Measurements from ENCODE around the gene NBAS. TPM values are rescaled to one million over a fixed set of nuclear protein-coding genes. Genes with fewer than 3 reads are reported as not detected.

The NBAS gene
- total RNA-seq, 1 donor from 2014 or later = 29.7 TPM

GRCh38 chr2:15315411-15315810, 245.7 kb downstream of the NBAS start:
- TF ChIP-seq POLR2A (IDR thresholded peaks at IDR 0.05) (no peak), POLR2AphosphoS5 (IDR thresholded peaks at IDR 0.05; ENCODE audit: insufficient read depth in 1 of 2, low read depth in 1 of 2) (no peak), CTCF (IDR thresholded peaks at IDR 0.05) (no peak)
- no peak overlapping the region for H3K4me3 ChIP-seq
- peaks cover 0 to 4% of the 10 kb centered on the region in 2 donors for H3K36me3 ChIP-seq
- no peak for DNase-seq (ENCODE audit: extremely low spot score in 2 of 2)
- H3K27ac ChIP-seq = no peak overlapping the region
- no peaks in the 10 kb centered on the region for H3K27me3 ChIP-seq
- intact Hi-C loops (cut with DNase I) = no loop called here
- no peaks in the 10 kb centered on the region for H3K4me1 ChIP-seq
- H3K9me3 ChIP-seq = no peaks in the 10 kb centered on the region

DNA sequence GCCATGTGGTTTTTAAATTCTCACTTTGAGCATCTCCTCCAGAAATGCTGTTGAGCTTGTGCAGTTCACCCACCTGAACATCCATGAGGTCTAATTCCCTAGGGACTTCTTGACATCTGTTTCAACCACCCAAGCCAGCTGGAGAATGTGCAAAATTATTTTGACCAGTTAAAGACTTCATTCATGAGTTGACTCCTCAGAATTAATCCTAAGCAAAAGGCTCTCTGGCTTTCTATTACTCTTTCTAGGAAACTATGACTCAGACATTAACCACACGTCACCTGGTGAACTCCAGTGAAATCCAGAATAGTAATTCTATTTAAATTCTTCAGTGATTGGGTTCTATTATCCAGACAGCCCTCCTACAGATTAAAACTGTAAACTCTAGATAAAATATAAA, 247.5 kb downstream of the NBAS start:
- H3K9me3 ChIP-seq = no peaks in the 10 kb centered on the region
- H3K4me3 ChIP-seq = no peak overlapping the region
- no peaks in the 10 kb centered on the region for H3K36me3 ChIP-seq
- H3K4me1 ChIP-seq = no peaks in the 10 kb centered on the region
- intact Hi-C loops (cut with DNase I) = no loop called here
- no peak for TF ChIP-seq POLR2A (IDR thresholded peaks at IDR 0.05)
- TF ChIP-seq CTCF (IDR thresholded peaks at IDR 0.05) = no peak
- no peak for TF ChIP-seq POLR2AphosphoS5 (IDR thresholded peaks at IDR 0.05; ENCODE audit: insufficient read depth in 1 of 2, low read depth in 1 of 2)
- DNase-seq (ENCODE audit: extremely low spot score in 2 of 2) = no peak
- no peaks in the 10 kb centered on the region for H3K27me3 ChIP-seq
- H3K27ac ChIP-seq = no peak overlapping the region

- TF ChIP-seq POLR2AphosphoS5 (IDR thresholded peaks at IDR 0.05; ENCODE audit: insufficient read depth in 1 of 2, low read depth in 1 of 2) (no peak), POLR2A (IDR thresholded peaks at IDR 0.05) (no peak), CTCF (IDR thresholded peaks at IDR 0.05) (no peak)
- intact Hi-C loops (cut with DNase I) = no loop called here
- DNase-seq (ENCODE audit: extremely low spot score in 2 of 2) = no peak
These were observed 249.2 kb downstream of the NBAS start for GRCh38 chr2:15311926-15312325.

DNA sequence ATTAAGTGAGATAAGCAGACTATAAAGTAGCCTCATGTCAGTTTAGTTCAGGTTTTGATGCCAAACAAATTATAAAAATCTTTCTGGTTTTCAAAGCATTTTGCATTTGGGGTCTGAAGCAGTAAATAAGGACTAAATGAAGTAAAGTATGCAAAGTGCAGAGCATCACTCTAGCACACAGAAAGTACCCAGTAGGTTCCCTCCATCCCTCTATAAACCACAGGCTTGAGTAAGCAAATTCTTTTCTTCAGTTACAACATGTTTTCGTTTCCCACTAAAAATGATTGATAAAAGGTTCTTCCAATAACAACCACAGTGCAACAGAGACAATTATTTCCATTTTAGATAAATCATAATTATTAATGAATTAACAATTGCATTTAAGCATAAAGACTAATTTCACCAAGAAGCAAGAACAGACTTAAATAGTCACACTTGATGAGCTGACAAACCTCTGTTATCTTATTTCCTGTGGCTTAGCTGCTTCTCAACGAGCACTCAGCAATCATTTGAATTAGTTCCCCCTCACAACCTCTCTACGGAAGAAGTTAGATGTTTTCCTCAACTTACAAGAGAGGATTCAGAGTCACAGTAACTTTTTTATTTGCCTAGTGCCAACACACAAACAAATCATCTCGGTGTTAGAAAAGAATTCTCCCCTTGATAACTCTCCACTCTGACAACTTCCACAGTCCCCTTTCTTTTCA, 249.8 kb downstream of the NBAS start:
- DNase-seq (ENCODE audit: extremely low spot score in 2 of 2) = no peak
- H3K36me3 ChIP-seq = peaks cover 0 to 11% of the 10 kb centered on the region in 2 donors
- H3K27me3 ChIP-seq = no peaks in the 10 kb centered on the region
- intact Hi-C loops (cut with DNase I) = no loop called here
- no peaks in the 10 kb centered on the region for H3K4me1 ChIP-seq
- H3K4me3 ChIP-seq = no peak overlapping the region
- no peak overlapping the region for H3K27ac ChIP-seq
- TF ChIP-seq POLR2A (IDR thresholded peaks at IDR 0.05) = no peak
- no peak for TF ChIP-seq POLR2AphosphoS5 (IDR thresholded peaks at IDR 0.05; ENCODE audit: insufficient read depth in 1 of 2, low read depth in 1 of 2)
- TF ChIP-seq CTCF (IDR thresholded peaks at IDR 0.05) = no peak
- no peaks in the 10 kb centered on the region for H3K9me3 ChIP-seq

More at GRCh38 chr2:15311926-15312325, 249.2 kb downstream of the NBAS start:
- Histone ChIP-seq H3K36me3 (peaks cover 0 to 11% of the 10 kb centered on the region in 2 donors), H3K9me3 (no peaks in the 10 kb centered on the region), H3K4me1 (no peaks in the 10 kb centered on the region), H3K27ac (no peak overlapping the region), H3K27me3 (no peaks in the 10 kb centered on the region), H3K4me3 (no peak overlapping the region)

- intact Hi-C loops (cut with DNase I) = no loop called here
- H3K9me3 ChIP-seq = no peaks in the 10 kb centered on the region
- TF ChIP-seq POLR2A (IDR thresholded peaks at IDR 0.05) (no peak), CTCF (IDR thresholded peaks at IDR 0.05) (no peak), POLR2AphosphoS5 (IDR thresholded peaks at IDR 0.05; ENCODE audit: insufficient read depth in 1 of 2, low read depth in 1 of 2) (no peak)
- no peaks in the 10 kb centered on the region for H3K27me3 ChIP-seq
- peaks cover 0 to 15% of the 10 kb centered on the region in 2 donors for H3K36me3 ChIP-seq
- no peak overlapping the region for H3K4me3 ChIP-seq
- no peak overlapping the region for H3K27ac ChIP-seq
- DNase-seq (ENCODE audit: extremely low spot score in 2 of 2) = no peak
- H3K4me1 ChIP-seq = no peaks in the 10 kb centered on the region
These were observed 253.6 kb downstream of the NBAS start for GRCh38 chr2:15307526-15307925.
